SH-SY5Y (cell line): ENCODE measurements around the gene SCGB3A1.

ENCODE experiments used
- GATA2 ChIP-seq: IDR thresholded peaks from 2 replicates; pipeline ENCODE4 v1.6.1; 2011; ENCODE audit warnings: mild to moderate bottlenecking, low read depth, low read length
- GATA3 ChIP-seq: IDR thresholded peaks from 2 replicates; pipeline ENCODE4 v1.6.1; 2011; ENCODE audit warnings: low read depth, mild to moderate bottlenecking, low read length, moderate library complexity

The SCGB3A1 gene

GRCh38 chr5:180628827-180629750, 37.8 kb upstream of the SCGB3A1 start:
- TF ChIP-seq GATA3 = no peak
- TF ChIP-seq GATA2 = no peak

DNA sequence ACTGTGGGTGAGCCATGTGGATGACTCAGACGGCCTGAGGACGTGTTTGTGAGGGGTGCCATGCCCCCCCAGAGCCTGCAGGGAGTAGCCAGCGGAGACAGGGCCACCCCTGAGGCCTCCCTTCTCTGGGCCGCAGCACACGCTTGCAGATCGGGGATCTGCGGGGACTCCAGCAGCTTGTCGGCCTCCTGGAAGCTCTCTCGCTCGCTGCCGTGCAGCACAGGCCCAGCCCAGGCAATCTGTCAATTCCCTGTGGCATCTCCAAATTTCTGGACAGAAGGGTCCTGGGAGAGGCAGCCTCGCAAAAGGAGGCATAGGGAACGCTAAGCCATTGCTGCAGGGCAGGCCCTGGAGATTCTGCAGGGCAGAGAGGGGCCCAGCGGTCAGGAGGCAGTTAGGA, 36.9 kb upstream of the SCGB3A1 start:
- TF ChIP-seq GATA3 (no peak), GATA2 (no peak)

DNA sequence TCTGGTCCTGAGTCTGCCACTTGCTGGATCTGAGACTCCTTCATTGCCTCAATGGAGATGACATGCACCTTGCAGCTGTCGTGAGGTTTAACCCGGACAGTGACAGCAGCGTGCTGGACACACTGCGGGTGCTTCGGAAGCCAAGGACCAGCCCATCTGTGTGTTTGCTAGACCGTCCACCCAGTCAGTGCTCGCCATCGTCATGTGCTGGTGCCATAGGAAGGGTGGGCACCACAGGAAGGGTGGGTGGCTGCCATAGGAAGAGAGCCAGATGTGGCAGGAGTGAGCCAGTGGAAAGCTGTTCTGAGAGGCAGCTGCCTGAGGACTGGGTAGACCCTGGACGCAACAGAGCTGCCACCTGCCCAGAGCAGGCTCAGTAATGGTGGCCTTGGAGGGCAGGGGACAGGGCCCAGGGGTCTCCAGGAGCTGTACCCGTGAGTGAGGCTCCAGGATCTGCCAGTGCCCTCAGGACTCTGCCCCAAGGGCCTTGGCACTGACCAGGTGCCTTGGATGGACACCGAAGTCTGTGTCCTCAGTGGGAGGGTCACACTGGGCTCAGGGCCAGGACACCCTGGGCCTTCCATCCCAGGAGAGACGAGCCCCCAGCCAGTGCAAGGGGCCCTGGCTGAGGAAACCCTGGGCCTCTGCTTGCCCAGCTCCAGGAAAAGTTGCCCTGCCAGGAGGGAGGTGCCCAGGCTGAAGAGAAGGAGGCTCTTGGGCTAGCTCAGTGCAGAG, 36.3 kb upstream of the SCGB3A1 start:
- TF ChIP-seq GATA2 (no peak), GATA3 (no peak)

DNA sequence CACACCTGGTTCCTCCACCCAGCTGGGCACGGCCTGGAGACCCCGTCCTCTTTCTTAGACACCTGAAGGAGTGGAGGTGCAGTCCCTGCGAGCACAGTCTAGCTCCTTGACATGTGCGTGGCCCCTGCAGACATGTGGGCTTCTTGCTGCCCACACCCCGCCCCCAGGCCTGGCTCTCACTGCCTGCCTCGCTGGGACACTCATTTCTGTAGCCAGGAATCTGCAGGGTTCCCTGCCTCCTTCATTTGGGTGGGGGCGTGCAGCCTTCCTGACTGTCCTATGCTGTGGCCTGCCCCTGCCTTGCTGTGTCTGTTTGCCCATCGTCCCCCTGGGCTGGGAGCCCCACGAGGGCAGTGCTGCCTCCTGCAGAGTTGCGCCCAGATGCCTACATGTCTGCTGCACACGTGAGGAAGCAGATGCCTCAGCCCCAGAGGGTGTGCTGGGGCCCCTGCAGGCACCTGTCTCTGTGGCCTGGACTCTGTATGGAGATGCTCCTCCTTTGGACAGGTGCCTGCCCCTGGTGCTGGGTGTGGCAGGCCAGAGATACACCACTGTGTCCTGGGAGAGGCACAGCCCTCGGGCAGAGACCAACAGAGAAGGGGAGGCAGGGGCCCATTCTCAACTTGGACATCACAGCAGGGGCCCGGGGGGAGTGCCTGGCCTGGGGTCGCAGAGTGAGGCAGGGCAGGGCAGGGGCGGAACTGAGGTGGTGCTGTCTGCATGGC, 35.5 kb upstream of the SCGB3A1 start:
- TF ChIP-seq GATA3 = no peak
- TF ChIP-seq GATA2 = no peak

DNA sequence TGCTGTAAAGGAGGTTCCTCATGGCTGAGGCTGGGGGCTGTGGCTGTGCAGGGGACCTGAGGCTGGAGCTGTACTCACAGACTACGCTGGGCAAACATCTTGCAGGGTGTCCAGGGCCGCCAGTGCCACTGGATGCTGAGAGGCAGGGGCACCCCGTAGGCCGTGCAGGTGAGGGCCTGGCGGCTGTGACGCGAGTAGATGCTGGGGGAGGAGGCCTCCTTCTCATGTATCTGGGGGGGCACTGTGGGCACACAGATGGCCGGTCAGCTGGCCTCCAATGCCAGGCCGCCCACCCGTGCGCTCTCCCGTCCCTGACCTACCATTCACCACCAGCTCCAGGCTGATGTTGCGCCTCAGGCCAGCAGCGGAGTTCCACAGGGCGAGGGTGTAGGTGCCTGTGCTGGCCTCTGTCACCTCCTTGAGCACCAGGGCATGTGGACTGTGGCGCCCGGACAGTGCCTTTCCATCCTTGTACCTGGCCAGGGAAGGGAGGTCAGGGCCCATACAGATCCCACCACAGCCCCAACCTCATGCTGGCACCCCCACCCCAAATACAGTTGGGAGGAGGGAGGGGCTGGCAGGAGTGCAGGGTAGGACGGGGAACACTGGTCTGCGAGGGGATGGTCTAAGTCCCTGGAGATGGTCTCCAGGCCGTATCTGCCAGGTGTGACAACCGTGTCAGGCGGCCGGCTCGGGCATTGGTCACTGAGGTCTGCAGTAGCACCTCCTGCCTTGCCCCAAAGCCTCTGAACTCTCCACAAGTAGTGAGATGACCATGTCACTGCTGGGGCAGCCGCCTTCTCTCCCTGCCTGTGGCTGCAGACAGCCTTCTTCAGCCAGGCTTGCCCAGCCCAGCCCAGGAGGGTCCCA, 34.7 kb upstream of the SCGB3A1 start:
- TF ChIP-seq GATA2 = no peak
- no peak for TF ChIP-seq GATA3

- TF ChIP-seq GATA3 (no peak), GATA2 (no peak)
Observed at GRCh38 chr5:180625125-180625790, 34.0 kb upstream of the SCGB3A1 start.

GRCh38 chr5:180624587-180624986, 33.3 kb upstream of the SCGB3A1 start:
- TF ChIP-seq GATA3 = no peak
- no peak for TF ChIP-seq GATA2

DNA sequence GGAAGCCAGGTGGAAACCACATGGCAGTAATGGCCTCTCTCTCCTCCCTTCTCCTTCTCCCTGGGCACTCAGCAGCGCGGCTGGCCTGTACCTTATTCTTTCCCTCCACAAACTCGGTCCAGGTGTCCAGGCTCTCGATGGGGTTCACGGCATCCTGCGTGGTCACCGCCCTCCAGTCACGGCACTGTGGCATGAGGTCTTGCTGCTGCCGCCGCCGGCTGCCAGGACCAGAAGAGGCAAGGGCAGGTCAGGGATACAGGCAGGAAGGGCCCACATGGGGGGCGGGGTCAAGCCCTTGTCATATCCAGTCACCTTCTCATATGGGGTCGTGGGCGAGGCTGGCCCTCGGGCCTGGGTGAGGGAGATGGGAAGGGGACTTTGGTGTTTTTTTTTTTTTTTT, 32.5 kb upstream of the SCGB3A1 start:
- TF ChIP-seq GATA2 (no peak), GATA3 (no peak)

GRCh38 chr5:180623411-180623834, 32.1 kb upstream of the SCGB3A1 start:
- TF ChIP-seq GATA3 = no peak
- no peak for TF ChIP-seq GATA2

DNA sequence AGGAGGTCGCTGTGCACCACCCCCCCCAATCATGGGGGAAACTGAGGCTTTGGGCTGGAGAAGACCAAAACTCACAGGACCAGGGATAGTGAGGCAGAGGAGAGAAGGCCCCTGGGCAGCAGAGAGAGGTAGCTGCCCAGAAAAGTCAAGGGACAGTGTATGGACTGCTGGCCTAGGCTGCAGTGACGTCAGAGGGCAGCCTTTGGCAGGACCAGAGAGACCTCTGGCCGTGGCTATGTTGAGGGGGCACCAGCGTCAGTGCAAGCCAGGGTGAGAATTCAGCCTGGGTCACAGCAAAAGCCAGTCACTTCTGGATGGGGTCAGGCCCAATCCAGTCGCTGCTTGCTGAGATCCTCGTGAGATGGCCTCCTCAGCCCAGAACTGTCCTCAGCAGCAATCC, 31.6 kb upstream of the SCGB3A1 start:
- no peak for TF ChIP-seq GATA3
- no peak for TF ChIP-seq GATA2

DNA sequence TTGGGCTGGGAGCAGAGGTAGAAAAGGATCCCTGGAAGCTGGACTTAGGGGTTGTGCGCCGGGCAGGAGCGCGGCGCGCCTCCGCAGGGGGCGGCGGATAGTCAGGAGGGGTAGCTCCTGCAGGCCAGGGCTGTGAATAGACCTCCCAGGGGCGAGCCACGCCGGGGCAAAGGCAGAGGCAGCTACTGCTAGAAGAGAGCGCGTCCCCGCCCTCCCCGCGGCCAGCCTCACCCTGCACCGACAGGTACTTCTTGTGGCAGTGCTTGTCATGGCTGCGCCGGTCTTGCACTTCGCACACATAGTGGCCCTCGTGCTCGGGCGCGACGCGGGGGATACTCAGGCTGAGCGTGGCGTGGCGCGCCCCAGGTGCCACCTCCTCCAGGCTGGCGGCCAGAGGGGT, 30.0 kb upstream of the SCGB3A1 start:
- TF ChIP-seq GATA3 (no peak), GATA2 (no peak)

DNA sequence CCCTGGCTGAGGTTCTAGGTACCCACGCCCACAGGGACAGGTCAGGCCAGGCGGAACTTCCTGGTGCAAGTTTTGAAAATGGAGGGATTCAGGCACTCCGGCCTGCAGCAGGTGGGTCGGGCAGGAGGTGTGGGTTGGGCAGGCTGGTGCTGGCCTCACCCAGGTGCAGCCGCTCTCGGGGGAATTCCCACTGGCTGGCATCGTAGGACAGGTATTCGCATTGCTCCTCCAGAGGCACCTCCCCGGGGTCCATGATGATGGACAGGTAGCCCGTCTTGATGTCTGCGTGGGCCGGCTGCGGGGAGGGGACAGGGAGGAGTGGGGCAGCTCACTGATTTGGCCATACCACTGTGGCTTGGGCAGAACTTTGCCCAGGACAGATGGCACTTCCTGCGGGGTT, 28.7 kb upstream of the SCGB3A1 start:
- TF ChIP-seq GATA3 (no peak), GATA2 (no peak)

DNA sequence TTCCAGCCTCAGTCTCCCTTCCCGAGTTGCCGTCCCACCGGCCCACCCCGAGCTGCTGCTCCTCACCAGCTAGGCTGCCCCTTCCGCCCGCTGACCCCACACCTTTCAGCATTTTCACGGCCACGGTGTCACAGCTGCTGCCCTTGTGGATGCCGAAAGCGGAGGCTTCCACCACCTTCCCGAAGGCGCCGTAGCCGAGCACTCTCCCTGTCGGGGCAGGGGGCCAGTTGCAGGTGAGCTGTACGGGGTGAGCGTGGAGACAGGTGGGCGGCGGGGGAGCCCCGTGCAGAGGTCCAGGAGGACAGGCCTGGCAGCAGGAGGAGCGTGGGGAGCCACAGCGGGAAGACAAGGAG, 28.2 kb upstream of the SCGB3A1 start:
- no peak for TF ChIP-seq GATA3
- no peak for TF ChIP-seq GATA2
